ENCODE data around the gene CEBPZOS. TPM values are rescaled to one million over a fixed set of nuclear protein-coding genes. Genes with fewer than 3 reads are reported as not detected.

CEBPZOS gene
- total and polyA plus RNA-seq, 9 of the 15 experiments (the other 6 are each of a cell fraction or from before 2014, with no cell fraction given), result 21.7 to 64.8 (median 46.7) TPM

GRCh38 chr2:37211939-37212338 lies 15.6 kb downstream of the CEBPZOS start:
- Histone ChIP-seq H2AFZ (ENCODE audit: low read depth, low read length) (no peak overlapping the region), H3K27ac (ENCODE audit: extremely low read depth, low read depth, low read length) (no peak overlapping the region), H3K36me3 (ENCODE audit: control insufficient read depth, insufficient read depth, low read length) (peaks cover 99% of the 10 kb centered on the region), H3K4me1 (replicated peaks in 1 of 2; ENCODE audit: control insufficient read depth in 2 of 2, insufficient read depth in 2 of 2, low read length in 2 of 2) (no peaks in the 10 kb centered on the region), H3K4me3 (no peak overlapping the region), H4K20me1 (replicated peaks; ENCODE audit: control insufficient read depth, insufficient read depth, low read length) (no peaks in the 10 kb centered on the region), H3K9me3 (replicated peaks; ENCODE audit: control insufficient read depth, insufficient read depth, low read depth, low read length) (peaks cover 14% of the 10 kb centered on the region), H3K4me2 (ENCODE audit: insufficient read depth, low read length) (no peak overlapping the region), H3K27me3 (ENCODE audit: control insufficient read depth in 2 of 2, insufficient read depth in 2 of 2, low read length in 2 of 2) (no peaks in the 10 kb centered on the region), H3K79me2 (ENCODE audit: control insufficient read depth, insufficient read depth, low read length) (peaks cover 34% of the 10 kb centered on the region), H3K9ac (ENCODE audit: insufficient read depth in 1 of 2, low read depth in 2 of 2, low read length in 2 of 2) (no peak overlapping the region), H3K9me1 (ENCODE audit: control insufficient read depth, insufficient read depth, low read length) (no peaks in the 10 kb centered on the region)
- CTCF ChIA-PET (ENCODE audit: low intra/inter-chr PET ratio), result no interaction called here
- 78% methylated on average over 3 of the region's 3 CpGs for WGBS (ENCODE audit: insufficient coverage, low coverage, missing lambda C conversion rate)
- TF ChIP-seq SNAPC5 (CRISPR knock-in tag; IDR thresholded peaks at IDR 0.05) (no peak), FOXJ3 (CRISPR knock-in tag; IDR thresholded peaks at IDR 0.05) (no peak), SAP30 (IDR thresholded peaks at IDR 0.05; ENCODE audit: borderline replicate concordance, insufficient read depth, low read depth, low read length, poor library complexity, severe bottlenecking) (no peak), ZNF717 (CRISPR knock-in tag; IDR thresholded peaks at IDR 0.05) (no peak), JUNB (CRISPR knock-in tag; conservative IDR thresholded peaks at IDR 0.05) (no peak)
- in situ Hi-C loops (cut with MboI), result no loop called here
- POLR2A ChIA-PET, result interaction anchor here (0.7 to 1.2 kb wide), 2 partner anchors 13 to 15 kb away, joined by 3 read pairs; partner anchors contain the start of gene CEBPZOS
- no peak for FAIRE-seq
- no TSS peak for BruUV-seq (replicated peaks)
- no peak for DNase-seq (ENCODE audit: extremely low read depth in 1 of 4, low spot score in 3 of 4)
- no peak for ATAC-seq
- intact Hi-C loops (cut with micrococcal nuclease), result no loop called here

DNA sequence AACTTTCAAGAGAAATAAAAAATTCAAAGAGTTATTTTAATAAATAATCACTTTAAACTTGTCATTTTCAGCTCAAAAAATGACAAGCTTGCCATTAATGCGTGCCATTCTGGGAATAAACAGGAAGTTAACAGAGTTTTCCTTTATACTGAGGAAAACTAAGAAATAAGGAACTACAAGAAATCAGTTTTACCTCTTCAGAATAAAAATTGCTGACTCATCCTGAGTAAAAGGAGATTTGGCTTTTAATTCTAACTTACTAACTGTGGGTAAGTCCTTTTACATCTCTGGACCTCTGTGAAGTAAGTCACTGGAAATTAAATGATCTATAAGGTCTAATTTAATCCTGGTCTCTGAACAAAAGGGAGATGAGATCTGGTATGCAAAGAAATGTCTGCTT lies 19.0 kb downstream of the CEBPZOS start:
- Histone ChIP-seq H3K79me2 (ENCODE audit: control insufficient read depth, insufficient read depth, low read length) (peaks cover 4% of the 10 kb centered on the region; the same call in 2 of the 3 replicates), H3K4me1 (replicated peaks in 1 of 2; ENCODE audit: control insufficient read depth in 2 of 2, insufficient read depth in 2 of 2, low read length in 2 of 2) (no peaks in the 10 kb centered on the region), H4K20me1 (replicated peaks; ENCODE audit: control insufficient read depth, insufficient read depth, low read length) (no peaks in the 10 kb centered on the region), H3K9ac (ENCODE audit: insufficient read depth in 1 of 2, low read depth in 2 of 2, low read length in 2 of 2) (no peak overlapping the region), H3K9me1 (ENCODE audit: control insufficient read depth, insufficient read depth, low read length) (no peaks in the 10 kb centered on the region), H3K4me2 (ENCODE audit: insufficient read depth, low read length) (no peak overlapping the region), H3K36me3 (ENCODE audit: control insufficient read depth, insufficient read depth, low read length) (peaks cover 90% of the 10 kb centered on the region), H3K27me3 (ENCODE audit: control insufficient read depth in 2 of 2, insufficient read depth in 2 of 2, low read length in 2 of 2) (no peaks in the 10 kb centered on the region), H2AFZ (ENCODE audit: low read depth, low read length) (no peak overlapping the region), H3K27ac (ENCODE audit: extremely low read depth, low read depth, low read length) (no peak overlapping the region), H3K4me3 (no peak overlapping the region), H3K9me3 (replicated peaks; ENCODE audit: control insufficient read depth, insufficient read depth, low read depth, low read length) (no peaks in the 10 kb centered on the region)
- POLR2A ChIA-PET, result interaction anchor here (0.7 kb wide), 1 partner anchor 14 kb away, joined by 3 read pairs; no protein-coding TSS in a partner anchor
- intact Hi-C loops (cut with micrococcal nuclease) (no loop called here), in situ Hi-C loops (cut with MboI) (no loop called here)
- BruUV-seq (replicated peaks), result no TSS peak
- no peak for FAIRE-seq
- no peak for DNase-seq (ENCODE audit: extremely low read depth in 1 of 4, low spot score in 3 of 4)
- CTCF ChIA-PET (ENCODE audit: low intra/inter-chr PET ratio), result no interaction called here
- WGBS (ENCODE audit: insufficient coverage, low coverage, missing lambda C conversion rate), result 67% methylated on average over 1 of the region's 1 CpG
- no peak for ATAC-seq
- TF ChIP-seq NFRKB (IDR thresholded peaks at IDR 0.05; ENCODE audit: low read depth) (no peak), C11orf30 (IDR thresholded peaks at IDR 0.05; ENCODE audit: low read depth) (peak; percentile 94), MAFF (IDR thresholded peaks at IDR 0.05; ENCODE audit: low read length) (peak; percentile 95), MAFK (IDR thresholded peaks at IDR 0.05; ENCODE audit: low read length) (peak; percentile 91)
